PC-9 (cell line): Measurements from ENCODE around the gene ZNF407. TPM values are rescaled to one million over a fixed set of nuclear protein-coding genes. Genes with fewer than 3 reads are reported as not detected.

Experiments
- BruUV-seq: library from RNA; stranded (reverse); fragments of 400-500 nt; replicated peaks from 2 replicates; lab custom pipeline; 2021; lab: Mats Ljungman, UMichigan
- CTCF ChIA-PET: fragments of 300-600 bp; sonication (Branson Sonifier 250); formaldehyde crosslinking; loops from one replicate; lab custom pipeline; 2022; ENCODE audit warnings: antibody characterized with exemption; lab: Charles Lee
- POLR2A ChIA-PET: fragments of 300-600 bp; sonication (Branson Sonifier 250); formaldehyde crosslinking; loops from one replicate; lab custom pipeline; 2022; ENCODE audit warnings: antibody characterized with exemption; ENCODE audit not compliant: unreplicated experiment; lab: Charles Lee
- DNase-seq, 2 experiments: peaks; one replicate each; pipeline versions ENCODE4 v3.0.0 to v3.0.0-alpha.2; 2015 to 2022; ENCODE audit warnings: mixed read lengths in 1 of 2
- H2AFZ ChIP-seq: fragments of 200-600 bp; sonication (generic); 2 replicates; pipeline ENCODE4 v1.8.1; 2017; ENCODE audit warnings: antibody characterized with exemption
- H3F3A ChIP-seq: fragments of 200-600 bp; sonication (generic); 2 replicates; pipeline ENCODE4 v1.8.1; 2017; ENCODE audit warnings: antibody characterized with exemption, mild to moderate bottlenecking, low read depth; ENCODE audit not compliant: insufficient read depth
- H3K27ac ChIP-seq: fragments of 200-600 bp; sonication (generic); 2 replicates; pipeline ENCODE4 v1.6.1; 2016; ENCODE audit warnings: mixed run types
- H3K27me3 ChIP-seq: fragments of 200-600 bp; sonication (generic); 2 replicates; pipeline ENCODE4 v1.6.1; 2016; ENCODE audit warnings: low read depth, mixed run types; ENCODE audit not compliant: insufficient read depth
- H3K36me3 ChIP-seq: fragments of 200-600 bp; sonication (generic); 2 replicates; pipeline ENCODE4 v1.6.1; 2016; ENCODE audit warnings: low read depth, mixed run types
- H3K4me1 ChIP-seq: fragments of 200-600 bp; sonication (generic); replicated peaks from 2 replicates; pipeline ENCODE4 v1.6.1; 2016; ENCODE audit warnings: mixed run types; ENCODE audit not compliant: insufficient read depth
- H3K4me2 ChIP-seq: fragments of 200-600 bp; sonication (generic); 2 replicates; pipeline ENCODE4 v1.6.1; 2017; ENCODE audit warnings: mixed run types
- H3K4me3 ChIP-seq: fragments of 200-600 bp; sonication (generic); 2 replicates; pipeline ENCODE4 v1.6.1; 2016; ENCODE audit warnings: mixed run types
- H3K79me2 ChIP-seq: fragments of 200-600 bp; sonication (generic); 2 replicates; pipeline ENCODE4 v1.6.1; 2017; ENCODE audit warnings: low read depth, mixed run types
- H3K9me2 ChIP-seq: fragments of 200-600 bp; sonication (generic); 2 replicates; pipeline ENCODE4 v1.8.1; 2017; ENCODE audit warnings: mild to moderate bottlenecking; ENCODE audit not compliant: insufficient read depth
- H3K9me3 ChIP-seq: fragments of 200-600 bp; sonication (generic); 2 replicates; pipeline ENCODE4 v1.8.1; 2016; ENCODE audit warnings: low read depth; ENCODE audit not compliant: insufficient read depth
- H4K20me1 ChIP-seq: fragments of 200-600 bp; sonication (generic); 2 replicates; pipeline ENCODE4 v1.8.1; 2017; ENCODE audit not compliant: insufficient read depth
- EZH2 ChIP-seq: fragments of 200-600 bp; sonication (generic); IDR thresholded peaks from 2 replicates; pipeline ENCODE4 v1.8.0; 2017; ENCODE audit warnings: antibody characterized with exemption, low read depth
- intact Hi-C: fragments of 100-400 bp; cut with micrococcal nuclease; formaldehyde crosslinking; loops from one replicate; pipeline ENCODE4 v1.10.0; 2022; ENCODE audit not compliant: unreplicated experiment
- total RNA-seq: library from RNA; stranded (reverse); gene quantifications from 2 replicates; pipeline ENCODE4 v1.2.3, GENCODE V29; 2021
- TF ChIP-seq, protein P1 (sequence below): fragments of 200-600 bp; sonication (generic); conservative IDR thresholded peaks from 2 replicates; pipeline ENCODE4 v1.6.1; 2017; ENCODE audit warnings: mixed run types, antibody characterized with exemption, mild to moderate bottlenecking, moderate library complexity

ZNF407 gene
- total RNA-seq, 1 experiment from 2014 or later: 13.4 TPM

GRCh38 chr18:74760026-74760425, 162.4 kb downstream of the ZNF407 start:
- no peaks in the 10 kb centered on the region for H3F3A ChIP-seq
- no peak overlapping the region for H3K4me3 ChIP-seq
- H3K36me3 ChIP-seq: no peaks in the 10 kb centered on the region
- H2AFZ ChIP-seq: no peak overlapping the region
- no peaks in the 10 kb centered on the region; the same call in 1 of the 2 replicates for H3K9me3 ChIP-seq
- H4K20me1 ChIP-seq: no peaks in the 10 kb centered on the region
- ChIA-PET CTCF (no interaction called here), POLR2A (no interaction called here)
- no peak for TF ChIP-seq EZH2
- TF ChIP-seq, protein P1, sequence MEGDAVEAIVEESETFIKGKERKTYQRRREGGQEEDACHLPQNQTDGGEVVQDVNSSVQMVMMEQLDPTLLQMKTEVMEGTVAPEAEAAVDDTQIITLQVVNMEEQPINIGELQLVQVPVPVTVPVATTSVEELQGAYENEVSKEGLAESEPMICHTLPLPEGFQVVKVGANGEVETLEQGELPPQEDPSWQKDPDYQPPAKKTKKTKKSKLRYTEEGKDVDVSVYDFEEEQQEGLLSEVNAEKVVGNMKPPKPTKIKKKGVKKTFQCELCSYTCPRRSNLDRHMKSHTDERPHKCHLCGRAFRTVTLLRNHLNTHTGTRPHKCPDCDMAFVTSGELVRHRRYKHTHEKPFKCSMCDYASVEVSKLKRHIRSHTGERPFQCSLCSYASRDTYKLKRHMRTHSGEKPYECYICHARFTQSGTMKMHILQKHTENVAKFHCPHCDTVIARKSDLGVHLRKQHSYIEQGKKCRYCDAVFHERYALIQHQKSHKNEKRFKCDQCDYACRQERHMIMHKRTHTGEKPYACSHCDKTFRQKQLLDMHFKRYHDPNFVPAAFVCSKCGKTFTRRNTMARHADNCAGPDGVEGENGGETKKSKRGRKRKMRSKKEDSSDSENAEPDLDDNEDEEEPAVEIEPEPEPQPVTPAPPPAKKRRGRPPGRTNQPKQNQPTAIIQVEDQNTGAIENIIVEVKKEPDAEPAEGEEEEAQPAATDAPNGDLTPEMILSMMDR: no peak
- no TSS peak for BruUV-seq
- H3K4me1 ChIP-seq: peaks cover 8% of the 10 kb centered on the region; the same call in 1 of the 2 replicates
- no peak for DNase-seq
- no peak overlapping the region for H3K27ac ChIP-seq
- no peaks in the 10 kb centered on the region for H3K79me2 ChIP-seq
- no peak overlapping the region for H3K4me2 ChIP-seq
- intact Hi-C loops: no loop called here
- H3K27me3 ChIP-seq: no peaks in the 10 kb centered on the region
- 0 out of 2 replicates have a peak, but pooled peaks cover 4% of the 10 kb centered on the region for H3K9me2 ChIP-seq

GRCh38 chr18:74760436-74760835, 162.8 kb downstream of the ZNF407 start:
- H3K79me2 ChIP-seq: no peaks in the 10 kb centered on the region
- H3K4me1 ChIP-seq: peaks cover 8% of the 10 kb centered on the region; the same call in 1 of the 2 replicates
- no peaks in the 10 kb centered on the region for H3K36me3 ChIP-seq
- H4K20me1 ChIP-seq: no peaks in the 10 kb centered on the region
- BruUV-seq: no TSS peak
- ChIA-PET CTCF (no interaction called here), POLR2A (no interaction called here)
- no peaks in the 10 kb centered on the region; the same call in 1 of the 2 replicates for H3K9me3 ChIP-seq
- H3K4me2 ChIP-seq: no peak overlapping the region
- H3F3A ChIP-seq: no peaks in the 10 kb centered on the region
- peak in 1 of 2 experiments; percentile 38 for DNase-seq
- no peak overlapping the region for H3K4me3 ChIP-seq
- no peak for TF ChIP-seq EZH2
- TF ChIP-seq, protein P1: no peak
- no peak overlapping the region for H2AFZ ChIP-seq
- no peak overlapping the region for H3K27ac ChIP-seq
- no peaks in the 10 kb centered on the region for H3K27me3 ChIP-seq
- H3K9me2 ChIP-seq: 0 out of 2 replicates have a peak, but pooled peaks cover 4% of the 10 kb centered on the region
- intact Hi-C loops: no loop called here

DNA sequence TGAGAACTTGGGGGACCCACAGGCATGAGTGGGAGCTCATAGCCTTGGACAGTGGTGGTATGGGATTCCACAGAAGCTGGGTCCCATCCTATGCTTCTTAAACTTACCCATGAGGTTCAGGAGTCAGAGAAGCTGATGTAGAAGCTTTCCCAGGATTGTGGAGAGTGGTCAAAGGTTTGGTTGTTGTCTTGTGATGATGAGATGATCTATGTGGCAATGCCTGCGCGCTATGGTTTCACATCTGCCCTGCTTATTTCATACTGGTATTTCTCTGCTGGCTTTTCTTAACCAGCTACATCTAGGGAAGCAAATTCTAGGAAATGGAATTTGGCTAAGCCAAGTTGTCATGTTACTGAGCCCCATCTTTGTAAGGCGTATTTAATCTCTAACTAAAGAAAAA, 168.6 kb downstream of the ZNF407 start:
- Histone ChIP-seq H4K20me1 (no peaks in the 10 kb centered on the region), H3K79me2 (no peaks in the 10 kb centered on the region), H3F3A (no peaks in the 10 kb centered on the region), H3K4me2 (no peak overlapping the region), H3K36me3 (no peaks in the 10 kb centered on the region), H3K9me3 (no peaks in the 10 kb centered on the region; the same call in 1 of the 2 replicates), H3K9me2 (peaks cover 4% of the 10 kb centered on the region; the same call in 1 of the 2 replicates), H3K27me3 (no peaks in the 10 kb centered on the region), H3K4me1 (no peaks in the 10 kb centered on the region), H2AFZ (no peak overlapping the region), H3K4me3 (no peak overlapping the region), H3K27ac (no peak overlapping the region)
- intact Hi-C loops: no loop called here
- DNase-seq: no peak
- POLR2A ChIA-PET: no interaction called here
- BruUV-seq: no TSS peak
- CTCF ChIA-PET: no interaction called here
- TF ChIP-seq, protein P1: no peak
- TF ChIP-seq EZH2: no peak
